GM21825 (cell line): ENCODE data around the gene CFH.
"Not testable (repeated sequence)": the region's sequence is repeated elsewhere in the genome, so short reads cannot be mapped to it uniquely, and the experiment has no call there.

Experiments used
- ATAC-seq: cut with Tn5 transposase; IDR thresholded peaks from one replicate; pipeline ENCODE4 v1.9.1; 2021; ENCODE audit warnings: mild to moderate bottlenecking, moderate library complexity; ENCODE audit not compliant: unreplicated experiment

Gene CFH

GRCh38 chr1:196661345-196661744, 9.5 kb downstream of the CFH start:
- ATAC-seq, result no peak

- ATAC-seq, result no peak
These were observed 15.3 kb downstream of the CFH start for GRCh38 chr1:196667131-196667530.

- ATAC-seq, result no peak
These were observed 17.2 kb downstream of the CFH start for GRCh38 chr1:196669051-196669450.

GRCh38 chr1:196669693-196670092, 17.9 kb downstream of the CFH start:
- ATAC-seq, result no peak

- no peak for ATAC-seq
These were observed 23.1 kb downstream of the CFH start for GRCh38 chr1:196674908-196675307.

- ATAC-seq, result no peak
These were observed 26.1 kb downstream of the CFH start for GRCh38 chr1:196677781-196678509.

GRCh38 chr1:196678510-196678884, 26.7 kb downstream of the CFH start:
- no peak for ATAC-seq

- ATAC-seq, result no peak
These were observed 28.3 kb downstream of the CFH start for GRCh38 chr1:196680107-196680506.

- ATAC-seq, result no peak
These were observed 32.6 kb downstream of the CFH start for GRCh38 chr1:196684476-196684875.

GRCh38 chr1:196685506-196685905, 33.7 kb downstream of the CFH start:
- no peak for ATAC-seq

- no peak for ATAC-seq
These were observed 37.2 kb downstream of the CFH start for GRCh38 chr1:196689001-196689400.

GRCh38 chr1:196690582-196690981, 38.7 kb downstream of the CFH start:
- no peak for ATAC-seq

GRCh38 chr1:196698993-196699392, 47.1 kb downstream of the CFH start:
- no peak for ATAC-seq

- no peak for ATAC-seq
These were observed 49.3 kb downstream of the CFH start for GRCh38 chr1:196701144-196701543.

- ATAC-seq, result not testable (repeated sequence)
These were observed 58.0 kb downstream of the CFH start for GRCh38 chr1:196709892-196710291.

GRCh38 chr1:196717868-196718267, 66.0 kb downstream of the CFH start:
- no peak for ATAC-seq

- ATAC-seq, result peak; percentile 98
These were observed 71.7 kb downstream of the CFH start for GRCh38 chr1:196723325-196724185.

- ATAC-seq, result no peak
These were observed 80.7 kb downstream of the CFH start for GRCh38 chr1:196732526-196732925.

- ATAC-seq, result no peak
These were observed 81.5 kb downstream of the CFH start for GRCh38 chr1:196733091-196733970.

- no peak for ATAC-seq
These were observed 82.2 kb downstream of the CFH start for GRCh38 chr1:196734006-196734405.

GRCh38 chr1:196734460-196734859, 82.6 kb downstream of the CFH start:
- no peak for ATAC-seq
